ENCODE results near the gene SMIM5.

The SMIM5 gene

DNA sequence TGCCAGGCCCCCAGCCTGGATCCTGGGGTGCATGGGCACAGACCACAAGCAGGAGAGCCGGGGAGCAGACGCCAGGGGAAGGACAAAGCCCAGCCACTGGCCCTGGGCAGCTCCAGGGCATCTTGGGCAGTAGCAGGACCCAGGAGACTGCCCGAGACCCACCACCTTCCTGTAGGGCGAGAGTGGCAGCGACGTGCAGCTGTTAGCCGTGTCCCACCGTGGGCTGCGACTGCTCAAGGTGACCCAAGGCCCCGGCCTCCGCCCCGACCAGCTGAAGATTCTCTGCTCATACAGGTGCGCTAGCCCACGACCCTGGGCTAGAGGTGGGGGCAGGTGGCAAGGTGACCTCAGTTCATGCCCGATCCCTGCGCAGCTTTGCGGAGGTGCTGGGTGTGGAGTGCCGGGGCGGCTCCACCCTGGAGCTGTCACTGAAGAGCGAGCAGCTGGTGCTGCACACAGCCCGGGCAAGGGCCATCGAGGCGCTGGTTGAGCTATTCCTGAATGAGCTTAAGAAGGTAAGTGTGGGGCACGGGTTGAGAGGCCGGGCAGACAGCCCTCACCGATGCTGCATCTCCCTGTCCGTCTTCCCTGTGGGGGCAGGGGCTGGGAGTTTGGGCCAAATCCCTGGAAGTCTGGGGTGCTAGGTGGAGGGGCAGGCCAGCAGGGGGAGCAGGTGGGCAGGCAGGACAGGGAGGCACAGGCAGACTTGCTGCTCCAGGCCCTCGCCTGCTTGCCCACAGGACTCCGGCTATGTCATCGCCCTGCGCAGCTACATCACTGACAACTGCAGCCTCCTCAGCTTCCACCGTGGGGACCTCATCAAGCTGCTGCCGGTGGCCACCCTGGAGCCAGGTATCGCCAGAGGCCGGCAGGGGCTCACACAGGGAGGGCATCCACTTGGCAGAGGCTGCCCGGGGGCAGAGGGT is 13.5 kb upstream of the SMIM5 start:
- Histone ChIP-seq H4K20me1 (ENCODE audit: insufficient read depth, low read length) (no peaks in the 10 kb centered on the region), H3K9me2 (replicated peaks; ENCODE audit: insufficient read depth, low read length) (no peaks in the 10 kb centered on the region), H3K27ac (ENCODE audit: low read length) (no peak overlapping the region), H3F3A (ENCODE audit: insufficient read depth, low read length) (no peaks in the 10 kb centered on the region), H3K9ac (ENCODE audit: low read length) (no peak overlapping the region), H3K9me3 (replicated peaks; ENCODE audit: insufficient read depth, low read length) (no peaks in the 10 kb centered on the region), H3K4me2 (ENCODE audit: low read depth, low read length) (no peak overlapping the region), H3K4me3 (ENCODE audit: low read length) (no peak overlapping the region), H3K27me3 (replicated peaks; ENCODE audit: insufficient read depth, low read length) (peaks cover 77% of the 10 kb centered on the region), H2AFZ (ENCODE audit: low read length) (no peak overlapping the region), H3K4me1 (ENCODE audit: low read length) (no peaks in the 10 kb centered on the region), H3K36me3 (replicated peaks; ENCODE audit: insufficient read depth, low read length) (no peaks in the 10 kb centered on the region), H3K79me2 (ENCODE audit: low read length) (no peaks in the 10 kb centered on the region)
- DNase-seq: peak; percentile 30
- TF ChIP-seq EZH2 (optimal IDR thresholded peaks at IDR 0.05; ENCODE audit: low read depth, low read length) (no peak), CTCF (IDR thresholded peaks at IDR 0.05; ENCODE audit: low read length) (peak; percentile 66)

DNA sequence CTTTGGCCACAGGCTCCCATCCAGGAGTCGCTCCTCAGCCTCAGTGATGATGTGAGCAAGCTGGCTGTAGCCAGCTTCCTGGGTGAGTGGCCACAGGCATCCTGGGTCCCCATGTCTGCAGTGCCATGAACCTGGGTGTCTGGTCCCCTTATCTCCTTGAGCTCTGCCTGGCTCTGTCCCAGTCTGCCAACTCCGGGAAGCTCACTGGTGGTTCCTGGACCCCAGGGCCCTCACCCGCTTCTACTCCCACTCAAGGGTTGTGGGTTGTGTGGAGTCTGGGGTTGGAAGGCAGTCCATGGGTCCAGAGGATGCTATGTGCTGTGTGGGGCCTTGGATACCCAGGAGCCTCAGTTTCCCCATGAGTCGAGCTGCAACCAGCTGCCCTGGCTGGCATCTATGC is 11.7 kb upstream of the SMIM5 start:
- H4K20me1 ChIP-seq (ENCODE audit: insufficient read depth, low read length): no peaks in the 10 kb centered on the region

GRCh38 chr17:75622076-75622475 is 11.2 kb upstream of the SMIM5 start:
- Histone ChIP-seq H3K4me3 (ENCODE audit: low read length) (no peak overlapping the region), H3K79me2 (ENCODE audit: low read length) (no peaks in the 10 kb centered on the region), H3F3A (ENCODE audit: insufficient read depth, low read length) (no peaks in the 10 kb centered on the region), H3K9me2 (replicated peaks; ENCODE audit: insufficient read depth, low read length) (no peaks in the 10 kb centered on the region), H3K27me3 (replicated peaks; ENCODE audit: insufficient read depth, low read length) (peaks cover 54% of the 10 kb centered on the region), H3K4me2 (ENCODE audit: low read depth, low read length) (no peak overlapping the region), H4K20me1 (ENCODE audit: insufficient read depth, low read length) (no peaks in the 10 kb centered on the region), H3K36me3 (replicated peaks; ENCODE audit: insufficient read depth, low read length) (no peaks in the 10 kb centered on the region), H2AFZ (ENCODE audit: low read length) (no peak overlapping the region), H3K9ac (ENCODE audit: low read length) (no peak overlapping the region), H3K9me3 (replicated peaks; ENCODE audit: insufficient read depth, low read length) (no peaks in the 10 kb centered on the region), H3K27ac (ENCODE audit: low read length) (no peak overlapping the region), H3K4me1 (ENCODE audit: low read length) (no peaks in the 10 kb centered on the region)
- TF ChIP-seq EZH2 (optimal IDR thresholded peaks at IDR 0.05; ENCODE audit: low read depth, low read length) (no peak), CTCF (IDR thresholded peaks at IDR 0.05; ENCODE audit: low read length) (no peak), EZH2phosphoT487 (IDR thresholded peaks at IDR 0.05; ENCODE audit: low read length) (no peak)
- DNase-seq: no peak

More for the DNA sequence above, 11.7 kb upstream of the SMIM5 start:
- peaks cover 60% of the 10 kb centered on the region for H3K27me3 ChIP-seq (replicated peaks; ENCODE audit: insufficient read depth, low read length)
- no peaks in the 10 kb centered on the region for H3K36me3 ChIP-seq (replicated peaks; ENCODE audit: insufficient read depth, low read length)
- no peaks in the 10 kb centered on the region for H3K9me2 ChIP-seq (replicated peaks; ENCODE audit: insufficient read depth, low read length)
- DNase-seq: no peak
- H3K9me3 ChIP-seq (replicated peaks; ENCODE audit: insufficient read depth, low read length): no peaks in the 10 kb centered on the region
- H2AFZ ChIP-seq (ENCODE audit: low read length): no peak overlapping the region
- no peak overlapping the region for H3K4me3 ChIP-seq (ENCODE audit: low read length)
- no peak overlapping the region for H3K4me2 ChIP-seq (ENCODE audit: low read depth, low read length)
- H3K79me2 ChIP-seq (ENCODE audit: low read length): no peaks in the 10 kb centered on the region
- TF ChIP-seq EZH2phosphoT487 (IDR thresholded peaks at IDR 0.05; ENCODE audit: low read length) (no peak), EZH2 (optimal IDR thresholded peaks at IDR 0.05; ENCODE audit: low read depth, low read length) (no peak), CTCF (IDR thresholded peaks at IDR 0.05; ENCODE audit: low read length) (no peak)
- no peaks in the 10 kb centered on the region for H3K4me1 ChIP-seq (ENCODE audit: low read length)
- no peak overlapping the region for H3K27ac ChIP-seq (ENCODE audit: low read length)
- no peak overlapping the region for H3K9ac ChIP-seq (ENCODE audit: low read length)
- H3F3A ChIP-seq (ENCODE audit: insufficient read depth, low read length): no peaks in the 10 kb centered on the region

Measured in MM.1S (cell line).